Activated T-cell treated with anti-CD3 and anti-CD28 coated beads, Interleukin-2, amount 50 U/mL, for 24 hours (primary cell): ENCODE results near the gene NEK6.

Experiments
- DNase-seq: peaks from one replicate; pipeline ENCODE4 v3.0.0-alpha.2; 2020
- H3K27ac Mint-ChIP-seq: 2 replicates; pipeline ENCODE4 v1.8.0; 2020; ENCODE audit warnings: mild to moderate bottlenecking, mixed read lengths
- H3K27me3 Mint-ChIP-seq: 2 replicates; pipeline ENCODE4 v1.8.0; 2020; ENCODE audit warnings: mixed read lengths
- H3K36me3 Mint-ChIP-seq: 2 replicates; pipeline ENCODE4 v1.8.0; 2020; ENCODE audit warnings: low read depth, mixed read lengths
- H3K4me1 Mint-ChIP-seq: 2 replicates; pipeline ENCODE4 v1.8.0; 2020; ENCODE audit warnings: low read depth, mixed read lengths
- H3K4me3 Mint-ChIP-seq: 2 replicates; pipeline ENCODE4 v1.8.0; 2020; ENCODE audit warnings: mild to moderate bottlenecking, moderate library complexity, mixed read lengths
- H3K9me3 Mint-ChIP-seq: 2 replicates; pipeline ENCODE4 v1.8.0; 2020; ENCODE audit warnings: mixed read lengths

Gene NEK6

DNA sequence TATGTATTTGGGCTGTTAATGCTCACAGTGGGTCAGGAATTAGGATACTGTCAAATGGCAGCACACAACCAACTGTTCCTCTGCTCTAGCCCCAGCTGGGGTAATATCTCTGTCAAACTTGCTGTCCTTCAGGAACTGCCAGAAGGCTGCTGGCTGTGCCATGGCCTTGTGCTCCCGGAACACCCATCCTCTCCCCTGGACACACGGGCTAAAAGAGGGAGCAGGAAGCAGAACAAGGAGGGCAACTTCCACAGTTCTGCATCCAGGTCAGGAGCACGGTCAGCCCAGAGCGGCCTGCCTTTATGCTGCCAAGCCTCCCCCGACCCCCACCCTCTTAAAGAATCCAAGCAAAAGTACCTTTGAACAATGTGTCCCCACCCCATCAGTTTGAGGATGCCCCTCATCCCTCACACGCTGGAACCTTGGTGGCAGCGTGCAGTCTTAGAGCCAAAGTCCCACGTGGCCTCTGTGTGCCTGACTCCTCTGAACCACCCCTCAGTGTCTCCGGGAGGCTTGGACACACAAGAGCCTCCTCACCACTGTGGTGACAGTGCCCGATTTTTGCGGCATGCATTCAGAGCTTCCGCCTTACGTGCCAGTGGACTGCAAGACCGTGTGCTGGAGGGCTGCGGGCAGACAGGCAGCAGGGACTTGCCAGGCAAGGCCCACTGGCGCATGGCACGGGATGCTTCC, 96.7 kb downstream of the NEK6 start:
- Mint-ChIP-seq H3K4me3 (no peak overlapping the region), H3K4me1 (peaks cover 24% of the 10 kb centered on the region), H3K36me3 (peaks cover 81% of the 10 kb centered on the region), H3K27ac (peak overlapping the region; percentile 35), H3K27me3 (no peaks in the 10 kb centered on the region), H3K9me3 (no peaks in the 10 kb centered on the region)
- no peak for DNase-seq

DNA sequence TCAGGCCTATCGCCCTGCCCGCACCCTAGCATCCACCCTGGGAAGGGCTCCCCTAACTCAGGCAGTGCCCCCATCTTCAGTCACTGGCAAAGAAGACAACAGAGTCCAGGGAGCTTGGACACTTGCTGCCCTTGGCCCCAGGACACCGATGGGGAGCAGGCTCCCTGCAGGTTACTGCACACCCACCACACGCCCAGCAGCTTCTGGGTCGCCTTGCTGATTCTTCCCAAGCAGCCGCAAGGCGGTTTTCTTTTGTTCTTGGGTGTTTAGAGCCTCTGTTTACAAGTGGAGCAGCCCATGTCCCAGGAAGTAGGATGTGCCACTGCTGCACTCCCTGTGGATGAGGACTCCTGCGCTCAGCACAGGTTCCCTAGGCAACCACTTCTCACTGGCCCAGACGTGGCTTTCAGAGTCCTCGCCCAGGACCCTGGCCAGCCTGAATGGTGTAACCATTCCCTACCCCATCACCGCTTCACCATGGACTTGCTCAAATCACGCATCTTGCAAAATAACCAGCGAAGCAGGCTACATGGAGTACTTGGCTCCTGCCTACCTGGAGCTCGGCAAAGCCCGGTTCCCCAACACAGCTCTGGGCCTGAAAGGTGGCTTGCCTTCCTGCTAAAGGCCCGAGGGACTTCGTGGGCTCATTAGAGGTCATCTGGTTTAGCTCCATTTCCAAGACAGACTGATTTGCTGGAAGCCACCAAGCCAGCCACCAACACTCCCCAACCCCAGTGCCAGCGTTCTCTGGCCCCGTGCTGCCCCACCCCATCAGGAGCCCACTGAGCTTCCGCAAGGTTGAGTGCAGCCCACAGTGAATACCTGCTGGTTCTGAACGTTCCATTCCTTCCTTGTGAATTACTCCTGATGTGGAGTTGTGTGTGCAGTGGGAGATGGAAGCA, 97.5 kb downstream of the NEK6 start:
- Mint-ChIP-seq H3K36me3 (peaks cover 73% of the 10 kb centered on the region), H3K27ac (peak overlapping the region; percentile 41), H3K9me3 (no peaks in the 10 kb centered on the region), H3K27me3 (no peaks in the 10 kb centered on the region), H3K4me3 (no peak overlapping the region), H3K4me1 (peaks cover 32% of the 10 kb centered on the region)
- DNase-seq, result no peak

DNA sequence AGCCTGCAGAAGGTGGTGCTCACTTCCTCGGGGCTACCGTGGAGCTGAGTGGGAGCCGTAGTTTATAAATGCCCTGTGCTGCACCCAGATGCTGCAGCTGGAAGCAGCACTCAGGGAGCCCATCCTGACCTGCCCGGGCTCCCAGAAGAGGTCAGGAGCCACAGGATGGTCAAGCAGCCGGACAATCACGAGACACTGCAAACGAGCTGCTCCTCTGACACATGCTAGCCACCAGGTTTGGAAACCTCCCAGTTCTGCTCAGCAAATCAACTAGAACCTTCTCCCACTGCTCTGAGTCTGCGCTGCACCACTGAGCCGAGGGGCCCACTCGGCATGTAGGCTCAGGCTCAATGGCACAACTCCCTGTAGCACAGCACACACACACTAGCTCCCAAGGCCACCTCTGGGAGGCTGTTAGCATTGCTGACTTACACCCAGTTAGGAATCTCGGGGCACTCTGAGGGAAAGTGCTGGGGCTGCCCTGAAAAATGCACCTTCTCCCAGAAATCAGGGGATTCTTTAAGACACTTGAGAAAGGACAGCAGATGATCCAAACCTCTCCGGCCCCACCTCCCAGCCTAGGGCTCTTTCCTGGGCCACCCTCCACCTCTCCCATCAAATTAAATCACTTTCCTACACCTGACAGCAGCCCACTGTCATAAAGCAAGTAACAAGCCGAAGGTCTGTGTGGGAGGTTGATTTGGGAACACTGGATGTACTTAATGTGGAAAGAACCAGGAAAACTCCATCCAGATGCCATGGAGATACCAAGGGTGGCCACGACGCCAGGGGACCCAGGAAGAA, 98.4 kb downstream of the NEK6 start:
- Mint-ChIP-seq H3K36me3 (peaks cover 69% of the 10 kb centered on the region), H3K4me1 (peaks cover 41% of the 10 kb centered on the region), H3K27ac (peak overlapping the region; percentile 41), H3K27me3 (no peaks in the 10 kb centered on the region), H3K4me3 (no peak overlapping the region), H3K9me3 (no peaks in the 10 kb centered on the region)
- no peak for DNase-seq

DNA sequence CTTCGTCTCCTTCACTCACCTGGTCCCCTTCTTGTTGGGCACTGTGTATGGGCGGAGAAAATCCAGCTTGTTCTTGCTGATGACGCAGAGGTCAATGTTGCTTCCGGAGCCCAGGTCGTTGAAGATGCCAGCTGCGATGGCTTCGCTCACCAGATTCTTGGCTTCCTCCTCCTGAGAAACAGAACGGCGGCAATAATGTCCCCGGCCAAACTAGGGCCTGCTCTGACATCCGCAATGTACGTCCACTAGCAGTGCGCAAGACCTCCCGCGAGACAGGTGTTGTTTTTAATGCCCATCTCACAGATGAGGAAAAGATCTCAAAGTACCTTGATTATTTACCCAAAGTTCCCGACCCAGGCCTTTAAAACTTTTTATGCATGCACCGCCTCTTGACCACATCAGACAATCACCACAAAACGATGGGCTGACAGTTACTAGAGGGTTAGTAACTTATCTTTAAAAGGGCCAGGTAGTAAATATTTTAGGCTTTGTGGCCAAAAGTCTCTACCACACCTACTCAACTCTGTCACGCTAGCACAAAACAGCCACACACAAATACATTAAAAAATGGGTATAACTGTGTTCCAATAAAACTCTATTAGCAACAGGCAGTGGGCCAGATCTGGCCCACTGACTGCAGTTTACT, 99.1 kb downstream of the NEK6 start:
- H3K27me3 Mint-ChIP-seq, result no peaks in the 10 kb centered on the region
- H3K9me3 Mint-ChIP-seq, result no peaks in the 10 kb centered on the region
- H3K27ac Mint-ChIP-seq, result peak overlapping the region; percentile 30
- peaks cover 67% of the 10 kb centered on the region for H3K36me3 Mint-ChIP-seq
- H3K4me3 Mint-ChIP-seq, result no peak overlapping the region
- H3K4me1 Mint-ChIP-seq, result peaks cover 48% of the 10 kb centered on the region
- no peak for DNase-seq

DNA sequence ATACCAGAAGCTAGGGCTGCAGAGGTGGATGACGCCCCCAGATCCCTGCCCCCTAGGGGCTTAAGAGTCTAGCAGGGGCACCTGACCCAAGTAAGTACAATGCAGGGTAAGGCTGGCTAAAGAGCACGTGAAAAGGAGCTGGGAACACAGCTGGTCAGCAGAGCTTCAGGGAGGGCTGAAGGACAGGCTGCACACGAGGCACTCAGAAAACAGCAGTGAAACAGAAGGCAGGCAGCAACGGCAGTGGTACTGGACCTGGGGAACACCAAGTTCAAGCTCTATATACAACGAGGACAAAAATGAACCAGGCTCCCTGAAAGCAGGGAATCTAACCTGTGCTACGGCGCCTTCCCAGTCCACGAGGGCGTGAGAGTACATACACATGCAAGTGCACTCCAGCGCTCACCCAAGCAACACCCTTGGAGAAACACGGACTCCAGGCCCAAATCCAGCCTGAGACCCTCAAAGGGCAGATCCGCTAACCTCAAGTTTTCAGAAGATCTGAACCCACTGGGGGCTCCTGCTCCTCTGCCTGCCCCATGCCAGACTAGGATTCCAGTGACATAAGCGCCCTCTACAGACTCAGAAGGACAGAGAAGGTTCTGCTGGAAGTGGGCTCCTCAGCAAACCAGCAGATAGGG, 100.1 kb downstream of the NEK6 start:
- Mint-ChIP-seq H3K4me1 (peaks cover 53% of the 10 kb centered on the region), H3K4me3 (no peak overlapping the region)

DNA sequence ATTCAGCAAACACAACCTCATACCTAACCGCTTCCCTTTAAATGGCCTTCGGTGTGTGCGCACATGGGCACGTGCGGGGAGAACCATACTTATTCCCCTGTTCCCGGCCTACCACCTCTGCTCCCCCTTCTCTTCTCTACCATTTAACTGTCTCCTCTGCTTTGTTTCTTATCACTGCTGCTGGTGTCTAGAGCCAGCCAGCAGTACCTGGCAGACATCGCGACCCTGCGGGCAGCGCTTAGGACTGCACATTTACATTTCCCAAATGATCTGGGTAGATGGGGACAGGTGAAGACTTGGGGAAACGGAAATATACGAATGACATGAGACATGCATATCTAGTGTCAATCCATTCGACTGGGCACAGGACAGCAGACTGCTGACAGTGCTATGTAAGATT, 100.9 kb downstream of the NEK6 start:
- Mint-ChIP-seq H3K4me1 (peaks cover 61% of the 10 kb centered on the region), H3K27me3 (no peaks in the 10 kb centered on the region), H3K4me3 (no peak overlapping the region), H3K9me3 (no peaks in the 10 kb centered on the region), H3K27ac (no peak overlapping the region), H3K36me3 (peaks cover 59% of the 10 kb centered on the region)
- DNase-seq, result no peak

More for the DNA sequence above, 100.1 kb downstream of the NEK6 start:
- Mint-ChIP-seq H3K27ac (peak overlapping the region; percentile 30), H3K27me3 (no peaks in the 10 kb centered on the region), H3K36me3 (peaks cover 59% of the 10 kb centered on the region), H3K9me3 (no peaks in the 10 kb centered on the region)
- no peak for DNase-seq

DNA sequence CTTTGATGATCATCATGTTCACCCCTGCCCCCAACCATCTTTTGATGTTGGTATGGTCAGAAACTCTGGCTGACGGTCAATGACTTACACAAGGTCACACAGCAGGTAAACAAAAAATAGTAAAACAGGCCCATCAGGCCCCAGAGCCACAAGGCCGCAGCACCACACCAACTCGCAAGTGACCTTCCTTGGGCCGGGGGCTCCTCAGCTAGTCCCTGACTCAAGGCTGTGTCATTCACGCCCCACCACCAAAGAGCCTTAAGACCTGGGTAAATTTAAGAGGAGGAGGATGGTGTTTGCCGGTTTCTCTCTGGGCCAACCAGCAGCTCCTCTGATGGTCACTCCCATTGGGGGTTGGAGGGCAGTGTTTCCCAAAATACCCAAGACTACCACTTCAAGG, 101.7 kb downstream of the NEK6 start:
- Mint-ChIP-seq H3K9me3 (no peaks in the 10 kb centered on the region), H3K4me1 (peaks cover 66% of the 10 kb centered on the region), H3K36me3 (peaks cover 58% of the 10 kb centered on the region), H3K27me3 (no peaks in the 10 kb centered on the region), H3K27ac (peak overlapping the region; percentile 87), H3K4me3 (no peak overlapping the region)
- DNase-seq, result no peak

DNA sequence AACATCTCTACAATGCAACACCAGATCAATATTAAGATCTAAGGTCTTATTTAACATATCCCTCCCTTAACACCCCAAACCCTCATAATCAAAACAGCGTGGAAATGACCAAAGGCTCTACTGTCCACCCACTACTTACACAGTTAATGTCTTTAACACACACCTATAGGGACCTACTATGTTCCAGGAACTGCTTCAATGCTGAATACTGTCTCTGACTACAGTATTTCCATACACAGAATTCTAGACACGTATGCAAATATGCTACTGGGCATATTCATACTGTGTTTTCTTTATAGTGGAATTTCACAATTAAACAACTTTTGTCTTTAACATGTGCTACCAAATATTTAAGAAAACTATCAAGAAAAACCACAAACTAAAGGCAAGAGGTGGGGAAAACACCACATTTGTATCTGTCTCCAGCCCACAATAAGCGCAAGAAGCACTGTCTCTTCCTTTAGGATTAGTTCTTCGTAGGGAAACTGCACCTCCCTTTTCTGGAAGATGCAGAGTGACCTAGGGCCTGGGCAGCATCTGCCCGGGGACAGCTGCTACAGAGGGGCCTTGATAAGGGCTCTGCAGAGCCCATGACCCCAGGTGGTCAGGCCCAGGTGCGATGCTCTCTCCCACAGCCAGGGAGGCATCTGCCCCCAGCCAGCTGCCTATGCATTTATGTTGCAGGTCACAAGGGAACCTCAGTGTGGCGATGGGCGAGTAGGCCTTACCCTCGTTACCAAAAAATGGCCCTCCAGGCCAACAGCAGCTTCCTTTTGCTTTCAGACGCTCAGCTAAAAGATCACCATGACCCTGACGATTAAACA, 102.3 kb downstream of the NEK6 start:
- peaks cover 72% of the 10 kb centered on the region for H3K4me1 Mint-ChIP-seq
- no peaks in the 10 kb centered on the region for H3K27me3 Mint-ChIP-seq
- H3K9me3 Mint-ChIP-seq, result no peaks in the 10 kb centered on the region
- H3K36me3 Mint-ChIP-seq, result peaks cover 58% of the 10 kb centered on the region
- DNase-seq, result no peak
- H3K27ac Mint-ChIP-seq, result peak overlapping the region; percentile 87
- H3K4me3 Mint-ChIP-seq, result no peak overlapping the region

DNA sequence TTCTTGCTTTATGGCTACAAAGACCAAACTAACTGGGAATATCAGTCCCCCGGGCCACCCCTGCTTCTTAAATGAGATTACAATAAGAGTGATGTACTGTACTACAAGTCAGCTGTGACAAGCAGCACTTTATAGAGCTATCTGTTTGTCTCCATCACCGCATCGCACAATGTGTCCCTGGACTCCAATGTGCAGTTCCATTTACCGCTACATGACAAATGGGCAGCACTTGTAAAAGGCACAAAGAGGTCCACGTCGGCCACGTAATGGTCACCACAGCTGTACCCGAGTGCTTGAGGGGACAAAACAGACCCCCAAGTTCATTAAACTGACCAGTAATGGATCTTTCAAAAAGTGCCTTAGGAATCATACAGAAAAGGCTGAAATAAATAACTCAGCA, 103.4 kb downstream of the NEK6 start:
- DNase-seq, result no peak
- Mint-ChIP-seq H3K27me3 (no peaks in the 10 kb centered on the region), H3K27ac (no peak overlapping the region), H3K36me3 (peaks cover 55% of the 10 kb centered on the region), H3K4me1 (peaks cover 77% of the 10 kb centered on the region), H3K9me3 (no peaks in the 10 kb centered on the region), H3K4me3 (no peak overlapping the region)

DNA sequence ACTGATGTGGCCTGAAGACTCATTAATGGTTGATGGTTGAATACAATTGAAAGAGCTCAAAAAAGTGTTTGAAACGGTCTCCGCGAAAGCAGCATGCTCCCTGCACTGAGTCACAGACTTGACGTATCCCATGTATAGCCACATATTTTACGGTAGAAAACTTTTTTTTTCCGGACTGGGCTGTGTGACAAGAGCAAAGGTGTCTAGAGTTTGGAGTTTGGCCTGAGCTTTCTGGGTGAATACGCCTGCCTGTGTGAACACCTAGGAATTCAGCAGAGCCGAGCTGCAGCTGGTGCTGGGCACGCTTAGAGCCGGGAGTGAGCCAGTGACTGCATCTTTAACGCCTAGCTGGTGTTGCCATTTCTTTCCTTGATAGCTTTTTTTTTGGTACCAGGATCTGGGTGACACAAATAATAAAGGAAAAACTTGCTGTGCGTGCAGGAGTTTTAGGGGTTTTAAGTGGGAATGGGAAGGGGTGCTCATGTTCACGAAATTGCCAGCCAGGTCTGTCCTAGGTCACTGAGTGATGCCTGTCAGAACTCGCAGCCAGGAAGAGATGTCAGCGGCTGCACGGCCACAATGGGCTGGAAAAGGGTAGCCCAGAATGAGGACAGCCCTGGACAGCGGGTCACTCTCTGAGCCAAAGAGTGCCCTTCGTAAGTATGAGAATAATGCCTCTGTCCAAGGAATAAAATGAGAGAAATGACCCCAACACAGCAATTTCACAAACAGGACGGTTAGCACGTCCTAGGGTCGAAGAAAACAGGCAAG, 105.8 kb downstream of the NEK6 start:
- Mint-ChIP-seq H3K4me1 (peaks cover 82% of the 10 kb centered on the region), H3K27ac (no peak overlapping the region), H3K36me3 (peaks cover 63% of the 10 kb centered on the region), H3K9me3 (no peaks in the 10 kb centered on the region), H3K4me3 (no peak overlapping the region), H3K27me3 (no peaks in the 10 kb centered on the region)
- no peak for DNase-seq

DNA sequence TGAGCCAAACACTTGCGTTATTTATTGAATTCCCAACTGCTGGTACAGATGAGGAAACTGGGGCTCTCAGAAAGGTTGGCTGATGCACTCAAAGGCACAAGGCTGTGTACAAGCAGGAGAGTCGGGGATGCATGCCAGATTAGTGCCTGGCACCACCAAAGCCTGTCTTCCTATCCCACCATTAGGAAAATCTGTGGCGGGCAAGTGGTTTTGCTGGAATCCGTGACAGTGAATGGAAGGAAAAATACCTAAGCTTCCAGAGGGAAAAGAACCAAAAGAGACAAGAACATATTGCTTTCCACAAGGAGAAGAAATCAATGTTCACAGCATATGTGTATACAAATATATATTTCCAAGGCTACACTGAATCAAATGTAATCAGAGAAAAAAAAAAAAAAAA, 106.4 kb downstream of the NEK6 start:
- H3K36me3 Mint-ChIP-seq, result peaks cover 62% of the 10 kb centered on the region
- H3K27ac Mint-ChIP-seq, result no peak overlapping the region
- no peaks in the 10 kb centered on the region for H3K27me3 Mint-ChIP-seq
- H3K4me1 Mint-ChIP-seq, result peaks cover 83% of the 10 kb centered on the region
- DNase-seq, result no peak
- H3K9me3 Mint-ChIP-seq, result no peaks in the 10 kb centered on the region
- H3K4me3 Mint-ChIP-seq, result no peak overlapping the region

DNA sequence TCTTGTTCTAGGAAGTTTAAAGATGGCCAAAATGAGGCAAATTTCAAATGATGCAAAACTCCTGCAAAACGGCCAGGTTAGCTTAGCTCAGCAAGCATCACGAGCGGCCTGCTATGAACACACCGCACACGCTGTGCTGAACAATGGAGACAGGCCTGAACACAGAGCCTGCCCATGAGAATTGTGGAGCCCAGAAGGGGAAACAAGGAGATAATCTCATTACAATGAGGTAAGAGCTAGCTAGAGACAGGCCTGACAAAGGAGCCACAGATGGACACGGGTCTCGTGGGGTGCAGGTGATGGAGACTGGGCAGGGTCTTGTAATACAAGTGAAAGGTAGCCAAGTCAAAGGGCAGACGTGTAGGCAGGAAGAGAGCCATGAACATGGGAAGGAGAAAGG, 107.3 kb downstream of the NEK6 start:
- H3K4me1 Mint-ChIP-seq, result peaks cover 79% of the 10 kb centered on the region
- no peaks in the 10 kb centered on the region for H3K9me3 Mint-ChIP-seq
- H3K4me3 Mint-ChIP-seq, result no peak overlapping the region
- no peak for DNase-seq
- H3K27me3 Mint-ChIP-seq, result no peaks in the 10 kb centered on the region
- H3K27ac Mint-ChIP-seq, result peak overlapping the region; percentile 22
- H3K36me3 Mint-ChIP-seq, result peaks cover 62% of the 10 kb centered on the region
